Measurements from ENCODE around the gene NCK2.

DNA sequence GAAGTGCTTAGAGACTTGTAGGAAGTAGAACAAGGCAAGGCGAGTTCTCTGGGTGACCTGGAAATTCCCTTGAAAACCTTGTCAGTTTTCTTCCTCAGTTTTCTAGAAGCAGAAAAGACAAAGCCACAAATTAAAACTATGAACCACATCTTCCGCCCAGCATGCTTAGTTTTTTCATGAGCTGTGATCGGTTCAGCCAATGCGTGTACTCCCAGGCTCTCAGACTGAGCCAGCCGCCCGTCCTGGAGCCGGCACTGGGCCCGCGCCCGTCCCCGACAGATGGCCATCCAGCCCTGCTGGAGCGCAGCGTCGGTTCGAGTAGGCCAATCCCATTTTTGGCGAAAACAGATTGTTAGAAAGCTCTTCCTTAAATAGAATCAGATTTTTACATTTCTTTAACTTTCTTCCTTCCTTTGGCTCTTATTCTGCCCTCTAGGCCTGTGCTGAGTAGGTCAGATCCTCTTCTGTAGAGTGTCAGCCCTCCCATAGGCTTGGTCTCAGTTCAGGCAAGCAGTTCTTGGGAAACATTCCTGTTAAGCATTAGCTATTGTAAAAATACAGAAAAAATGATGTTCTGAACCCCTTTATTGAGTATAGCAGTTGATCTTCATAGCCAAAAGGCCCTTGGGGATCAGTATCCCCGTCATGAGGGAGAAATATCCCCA is 112.5 kb downstream of the NCK2 start:
- TF ChIP-seq, protein P1, sequence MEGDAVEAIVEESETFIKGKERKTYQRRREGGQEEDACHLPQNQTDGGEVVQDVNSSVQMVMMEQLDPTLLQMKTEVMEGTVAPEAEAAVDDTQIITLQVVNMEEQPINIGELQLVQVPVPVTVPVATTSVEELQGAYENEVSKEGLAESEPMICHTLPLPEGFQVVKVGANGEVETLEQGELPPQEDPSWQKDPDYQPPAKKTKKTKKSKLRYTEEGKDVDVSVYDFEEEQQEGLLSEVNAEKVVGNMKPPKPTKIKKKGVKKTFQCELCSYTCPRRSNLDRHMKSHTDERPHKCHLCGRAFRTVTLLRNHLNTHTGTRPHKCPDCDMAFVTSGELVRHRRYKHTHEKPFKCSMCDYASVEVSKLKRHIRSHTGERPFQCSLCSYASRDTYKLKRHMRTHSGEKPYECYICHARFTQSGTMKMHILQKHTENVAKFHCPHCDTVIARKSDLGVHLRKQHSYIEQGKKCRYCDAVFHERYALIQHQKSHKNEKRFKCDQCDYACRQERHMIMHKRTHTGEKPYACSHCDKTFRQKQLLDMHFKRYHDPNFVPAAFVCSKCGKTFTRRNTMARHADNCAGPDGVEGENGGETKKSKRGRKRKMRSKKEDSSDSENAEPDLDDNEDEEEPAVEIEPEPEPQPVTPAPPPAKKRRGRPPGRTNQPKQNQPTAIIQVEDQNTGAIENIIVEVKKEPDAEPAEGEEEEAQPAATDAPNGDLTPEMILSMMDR (IDR thresholded peaks at IDR 0.05; ENCODE audit: low read depth, low read length, poor library complexity, severe bottlenecking): no peak
- no peak for TF ChIP-seq EZH2phosphoT487 (IDR thresholded peaks at IDR 0.05; ENCODE audit: borderline replicate concordance, low read length)

All from DOHH2 (cell line).